ENCODE results near the gene HOXA6.

Gene HOXA6

GRCh38 chr7:27162561-27163287, 15.2 kb upstream of the HOXA6 start:
- DNase-seq (ENCODE audit: low read depth): no peak
- H3K4me3 ChIP-seq (ENCODE audit: low read depth, low read length): no peak overlapping the region

GRCh38 chr7:27161721-27162560, 14.4 kb upstream of the HOXA6 start:
- TF ChIP-seq CTCF (IDR thresholded peaks at IDR 0.05; ENCODE audit: low read depth, low read length, missing control alignments): no peak
- DNase-seq (ENCODE audit: low read depth): no peak
- no peak overlapping the region for H3K4me3 ChIP-seq (ENCODE audit: low read depth, low read length)

More at GRCh38 chr7:27162561-27163287, 15.2 kb upstream of the HOXA6 start:
- no peak for TF ChIP-seq CTCF (IDR thresholded peaks at IDR 0.05; ENCODE audit: low read depth, low read length, missing control alignments)

- no peak for TF ChIP-seq CTCF (IDR thresholded peaks at IDR 0.05; ENCODE audit: low read depth, low read length, missing control alignments)
- H3K4me3 ChIP-seq (ENCODE audit: low read depth, low read length): peak overlapping the region; percentile 63; the same call in 1 of the 2 replicates
- DNase-seq (ENCODE audit: low read depth): no peak
Observed at GRCh38 chr7:27161214-27161720, 13.7 kb upstream of the HOXA6 start.

GRCh38 chr7:27160546-27161213, 13.1 kb upstream of the HOXA6 start:
- H3K4me3 ChIP-seq (ENCODE audit: low read depth, low read length): peak overlapping the region; percentile 63
- peak; percentile 51 for DNase-seq (ENCODE audit: low read depth)
- peak; percentile 98 for TF ChIP-seq CTCF (IDR thresholded peaks at IDR 0.05; ENCODE audit: low read depth, low read length, missing control alignments)

GRCh38 chr7:27160145-27160545, 12.6 kb upstream of the HOXA6 start:
- peak overlapping the region; percentile 63; the same call in 1 of the 2 replicates for H3K4me3 ChIP-seq (ENCODE audit: low read depth, low read length)
- TF ChIP-seq CTCF (IDR thresholded peaks at IDR 0.05; ENCODE audit: low read depth, low read length, missing control alignments): no peak
- DNase-seq (ENCODE audit: low read depth): no peak

- H3K4me3 ChIP-seq (ENCODE audit: low read depth, low read length): no peak overlapping the region
- no peak for TF ChIP-seq CTCF (IDR thresholded peaks at IDR 0.05; ENCODE audit: low read depth, low read length, missing control alignments)
- no peak for DNase-seq (ENCODE audit: low read depth)
Observed at GRCh38 chr7:27159266-27160144, 11.9 kb upstream of the HOXA6 start.

All from GM12864 (cell line).